K562 (cell line): ENCODE data around the gene PPM1N. TPM values are rescaled to one million over a fixed set of nuclear protein-coding genes. Genes with fewer than 3 reads are reported as not detected.
A peak's percentile ranks its signal among the peaks of the same experiment; 100 is the strongest.

Experiments
- ATAC-seq: fragments of 200-7000 bp; cut with Tn5 transposase; 3 replicates; pipeline ENCODE4 v1.9.1; 2020; ENCODE audit warnings: moderate library complexity
- BruUV-seq: library from RNA; stranded (reverse); fragments of 400-500 nt; replicated peaks from 2 replicates; lab custom pipeline; 2021; lab: Mats Ljungman, UMichigan
- CTCF ChIA-PET: fragments of 300-600 bp; formaldehyde crosslinking; extraction: SDS; loops from one replicate; lab custom pipeline; 2021; ENCODE audit warnings: low intra/inter-chr PET ratio; lab: Yijun Ruan, JAX
- POLR2A ChIA-PET: fragments of 300-600, 350-650 bp; sonication (Branson Sonifier 250); formaldehyde crosslinking; extraction: SDS; loops from one replicate; lab custom pipeline; 2021; ENCODE audit warnings: antibody characterized with exemption, inconsistent platforms; lab: Yijun Ruan, JAX
- DNase-seq, 4 experiments: peaks; one replicate each; pipeline versions ENCODE4 v3.0.0 to v3.0.0-alpha.2; 2011 to 2018; ENCODE audit warnings: low spot score in 3 of 4, mixed read lengths in 3 of 4; ENCODE audit errors: extremely low read depth in 1 of 4
- FAIRE-seq: peaks from 2 replicates; lab custom pipeline; 2011; peaks lifted over from hg19 to GRCh38; lab: Jason Lieb, UNC
- H2AFZ ChIP-seq: 2 replicates; pipeline ENCODE4 v1.6.0; 2011; ENCODE audit warnings: low read depth, low read length, control low read depth, inconsistent platforms
- H3K27ac ChIP-seq: fragments of 200-600 bp; 3 replicates; pipeline ENCODE4 v1.8.0; 2011; ENCODE audit warnings: low read depth, mild to moderate bottlenecking, control low read depth, inconsistent platforms, low read length, moderate library complexity, mixed read lengths; ENCODE audit errors: extremely low read depth
- H3K27me3 ChIP-seq, 2 experiments: fragments of 300-600 bp in 1 of 2; 2 replicates in 1 of 2; 3 replicates in 1 of 2; pipeline versions ENCODE4 v1.6.0 to v1.8.0; 2011; ENCODE audit warnings: inconsistent platforms in 2 of 2, low read length in 2 of 2, mild to moderate bottlenecking in 1 of 2, mixed read lengths in 1 of 2, moderate library complexity in 1 of 2; ENCODE audit not compliant: control insufficient read depth in 2 of 2, insufficient read depth in 2 of 2
- H3K36me3 ChIP-seq: fragments of 300-600 bp; 3 replicates; pipeline ENCODE4 v1.8.0; 2011; ENCODE audit warnings: mild to moderate bottlenecking, low read length, inconsistent platforms; ENCODE audit not compliant: control insufficient read depth, insufficient read depth
- H3K4me1 ChIP-seq, 2 experiments: fragments of 200-600 bp in 1 of 2; replicated peaks in 1 of 2; 2 replicates in 1 of 2; 3 replicates in 1 of 2; pipeline versions ENCODE4 v1.5.1 to v1.8.0; 2011; ENCODE audit warnings: inconsistent platforms in 2 of 2, low read length in 2 of 2, mild to moderate bottlenecking in 1 of 2, mixed read lengths in 1 of 2, moderate library complexity in 1 of 2; ENCODE audit not compliant: control insufficient read depth in 2 of 2, insufficient read depth in 2 of 2
- H3K4me2 ChIP-seq: 2 replicates; pipeline ENCODE4 v1.6.1; 2011; ENCODE audit warnings: low read length, control low read depth, inconsistent platforms, mixed read lengths; ENCODE audit not compliant: insufficient read depth
- H3K4me3 ChIP-seq: fragments of 200-600 bp; sonication (generic), shearing (Covaris generic); 2 replicates; pipeline ENCODE4 v1.5.1; 2016; ENCODE audit warnings: control low read depth, inconsistent platforms
- H3K79me2 ChIP-seq: fragments of 200-600 bp; 3 replicates; pipeline ENCODE4 v1.8.0; 2011; ENCODE audit warnings: low read length, inconsistent platforms; ENCODE audit not compliant: control insufficient read depth, insufficient read depth
- H3K9ac ChIP-seq, 2 experiments: 2 replicates each; pipeline versions ENCODE4 v1.6.0 to v1.6.1; 2011; ENCODE audit warnings: low read depth in 2 of 2, low read length in 2 of 2, control low read depth in 1 of 2, inconsistent platforms in 1 of 2, mild to moderate bottlenecking in 1 of 2, mixed read lengths in 1 of 2; ENCODE audit not compliant: insufficient read depth in 1 of 2
- H3K9me1 ChIP-seq: one replicate; pipeline ENCODE4 v1.6.0; 2011; ENCODE audit warnings: inconsistent platforms, mild to moderate bottlenecking, low read length, moderate library complexity; ENCODE audit not compliant: control insufficient read depth, insufficient read depth
- H3K9me3 ChIP-seq: replicated peaks from 2 replicates; pipeline ENCODE4 v1.5.1; 2011; ENCODE audit warnings: low read depth, low read length, inconsistent platforms; ENCODE audit not compliant: control insufficient read depth, insufficient read depth
- H4K20me1 ChIP-seq: replicated peaks from 2 replicates; pipeline ENCODE4 v1.6.1; 2011; ENCODE audit warnings: low read length, inconsistent platforms, mixed read lengths; ENCODE audit not compliant: control insufficient read depth, insufficient read depth
- BCL6 ChIP-seq: fragments of 250-450 bp; sonication (Bioruptor Pico); IDR thresholded peaks from 2 replicates; pipeline ENCODE4 v1.4.0; 2020
- BRD4 ChIP-seq: fragments of 200-600 bp; sonication (generic); IDR thresholded peaks from 2 replicates; pipeline ENCODE4 v1.6.1; 2017; ENCODE audit warnings: inconsistent platforms
- CEBPB ChIP-seq: fragments of 450-650 bp; IDR thresholded peaks from 2 replicates; pipeline ENCODE4 v1.6.1; 2016; ENCODE audit warnings: missing genetic modification characterization, missing compliant biosample characterization
- FOSL1 ChIP-seq: fragments of 200-800 bp; sonication (Bioruptor generic); conservative IDR thresholded peaks from 2 replicates; pipeline ENCODE4 v1.6.1; 2016; ENCODE audit warnings: missing genetic modification characterization, missing compliant biosample characterization
- NR4A1 ChIP-seq, 2 experiments: fragments of 250-450 bp in 1 of 2; fragments of 450-650 bp in 1 of 2; sonication (Bioruptor Pico) in 1 of 2; IDR thresholded peaks; 2 replicates each; pipeline versions ENCODE4 v1.4.0 to v1.6.1; 2016 to 2020; ENCODE audit warnings: mild to moderate bottlenecking in 2 of 2, missing compliant biosample characterization in 1 of 2, missing genetic modification characterization in 1 of 2, moderate library complexity in 1 of 2
- RAD21 ChIP-seq, 2 experiments: fragments of 250-450 bp in 1 of 2; fragments of 450-650 bp in 1 of 2; sonication (Bioruptor Pico) in 1 of 2; formaldehyde crosslinking in 1 of 2; IDR thresholded peaks in 1 of 2; conservative IDR thresholded peaks in 1 of 2; 2 replicates each; pipeline versions ENCODE4 v1.4.0 to v1.8.0; 2020 to 2022; ENCODE audit warnings: mild to moderate bottlenecking in 2 of 2, moderate library complexity in 1 of 2
- SMAD2 ChIP-seq: fragments of 150-350 bp; IDR thresholded peaks from 2 replicates; pipeline ENCODE4 v1.6.1; 2014; ENCODE audit warnings: low read depth, mild to moderate bottlenecking, low read length
- SREBF2 ChIP-seq: sonication (generic); formaldehyde crosslinking; IDR thresholded peaks from 2 replicates; pipeline ENCODE4 v1.4.0; 2020; ENCODE audit warnings: mild to moderate bottlenecking, missing genetic modification reagents
- ZFX ChIP-seq: sonication (generic); formaldehyde crosslinking; IDR thresholded peaks from 2 replicates; pipeline ENCODE4 v1.8.0; 2022; ENCODE audit warnings: mild to moderate bottlenecking, missing genetic modification reagents, moderate library complexity
- ZNF551 ChIP-seq: fragments of 250-450 bp; sonication (Bioruptor Pico); IDR thresholded peaks from 2 replicates; pipeline ENCODE4 v1.5.0; 2021; ENCODE audit warnings: mild to moderate bottlenecking, moderate library complexity
- WGBS: fragments of 100-300 bp; shearing (Covaris generic); methylation state at CpG from one replicate; pipeline ENCODE4 v1.1.6; 2016; ENCODE audit warnings: low coverage, mixed read lengths; ENCODE audit not compliant: insufficient coverage; ENCODE audit errors: missing lambda C conversion rate; 5-methylcytosine and 5-hydroxymethylcytosine counted together
- in situ Hi-C: fragments of 300-500 bp; cut with MboI; formaldehyde crosslinking; loops from 4 replicates; pipeline ENCODE4 v1.15.0; 2018; ENCODE audit warnings: inconsistent platforms, mixed read lengths
- intact Hi-C: fragments of 100-400 bp; cut with micrococcal nuclease; formaldehyde crosslinking; loops from 2 replicates; pipeline ENCODE4 v1.14.2; 2022
- polyA plus RNA-seq, 8 experiments: library from polyadenylated mRNA; depleted of rRNA in 4 of 8; stranded (reverse) in 5 of 8; unstranded in 3 of 8; fragments of >200 nt; fragmentation: Nextera tagmentation in 2 of 8; fragmentation: Illumina TruSeq in 1 of 8; extraction: Ambion mirVana in 2 of 8; extraction: Trizol in 1 of 8; gene quantifications; 2 replicates each; pipeline versions ENCODE4 v1.2.1 to v1.2.3, GENCODE V29; 2011 to 2014; ENCODE audit warnings: inconsistent platforms in 1 of 8, missing spikeins in 1 of 8
- total RNA-seq, 7 experiments: library from RNA; depleted of rRNA in 6 of 7; stranded (reverse); fragments of >200 nt in 6 of 7; fragmentation: Illumina TruSeq in 2 of 7; extraction: Trizol in 2 of 7; gene quantifications; 2 replicates each; pipeline versions ENCODE4 v1.2.1 to v1.2.3, GENCODE V29; 2011 to 2021; ENCODE audit warnings: low replicate concordance in 1 of 7
- TF ChIP-seq, protein P1 (sequence below), 2 experiments: IDR thresholded peaks; 2 replicates each; pipeline ENCODE4 v1.6.1; 2011; ENCODE audit warnings: borderline replicate concordance in 1 of 2, control low read depth in 1 of 2, low read depth in 1 of 2, low read length in 1 of 2, mild to moderate bottlenecking in 1 of 2, mixed read lengths in 1 of 2, moderate library complexity in 1 of 2; ENCODE audit not compliant: insufficient read depth in 1 of 2, insufficient read length in 1 of 2, poor library complexity in 1 of 2, severe bottlenecking in 1 of 2; ENCODE audit errors: extremely low read depth in 1 of 2
- TF ChIP-seq, protein P2 (sequence below): sonication (generic); IDR thresholded peaks from 2 replicates; pipeline ENCODE4 v1.6.1; 2016

Gene PPM1N
- total and polyA plus RNA-seq, 9 of the 15 experiments (the other 6 are each of a cell fraction or from before 2014, with no cell fraction given), result 4.5 to 15.6 (median 8.7) TPM

DNA sequence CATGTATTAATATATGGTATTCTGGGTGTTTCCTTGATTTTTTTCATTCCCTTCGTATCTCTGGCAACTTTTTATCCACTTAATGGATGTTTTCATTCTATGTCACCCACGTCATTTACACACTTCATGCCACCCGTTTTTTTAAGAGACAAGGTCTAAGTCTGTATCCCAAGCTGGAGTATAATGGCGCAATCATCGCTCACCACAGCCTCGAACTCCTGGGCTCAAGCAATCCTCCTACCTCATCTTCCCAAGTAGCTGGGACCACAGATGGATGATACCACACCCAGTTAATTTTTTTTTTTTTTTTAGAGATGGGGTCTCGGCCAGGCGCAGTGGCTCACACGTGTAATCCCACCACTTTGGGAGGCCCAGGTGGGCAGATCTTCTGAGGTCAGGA is 5.7 kb downstream of the PPM1N start:
- intact Hi-C loops, result no loop called here
- FAIRE-seq, result no peak

DNA sequence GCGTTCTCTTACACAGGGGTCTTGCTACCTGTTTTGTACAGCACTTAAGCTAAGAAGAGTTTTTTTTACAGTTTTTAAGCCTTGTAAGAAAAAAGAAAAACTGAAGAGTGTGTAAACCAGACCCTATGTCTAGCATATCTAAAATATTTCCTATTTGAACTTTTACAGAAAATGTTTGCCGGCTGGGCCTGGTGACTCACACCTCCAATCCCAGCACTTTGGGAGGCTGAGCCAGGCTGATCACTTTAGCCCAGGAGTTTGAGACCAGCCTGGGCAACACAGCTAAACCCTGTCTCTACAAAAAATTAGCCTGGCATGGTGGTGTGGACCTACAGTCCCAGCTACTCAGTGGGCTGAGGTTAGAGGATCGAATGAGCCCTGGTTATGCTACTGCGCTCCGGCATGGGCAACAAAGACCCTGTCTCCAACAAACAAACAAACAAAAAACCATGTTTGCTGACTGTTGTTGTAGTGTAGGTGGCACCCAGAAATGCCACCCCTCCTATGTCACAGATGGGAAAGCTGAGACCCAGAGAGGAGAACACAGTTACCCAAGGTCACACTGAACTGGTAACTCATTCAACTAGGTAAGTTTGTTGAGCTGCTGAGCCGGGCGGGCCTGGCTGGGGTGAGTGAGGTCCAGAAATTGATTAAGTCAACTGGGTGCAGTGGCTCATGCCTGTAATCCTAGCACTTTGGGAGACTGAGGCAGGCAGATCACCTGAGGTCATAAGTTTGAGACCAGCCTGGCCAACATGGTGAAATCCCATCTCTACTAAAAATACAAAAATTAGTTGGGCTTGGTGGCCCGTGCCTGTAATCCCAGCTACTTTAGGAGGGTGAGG is 7.1 kb downstream of the PPM1N start:
- ATAC-seq (no peak), DNase-seq (peak in 1 of 4 experiments; percentile 36), FAIRE-seq (peak; percentile 65)
- POLR2A ChIA-PET, result interaction anchor here (0.7 to 2.3 kb wide), 3 partner anchors 9 to 111 kb away, joined by 3 to 5 read pairs (median 4); no protein-coding TSS in a partner anchor
- Histone ChIP-seq H2AFZ (peak overlapping the region; percentile 88), H3K36me3 (peaks cover 12% of the 10 kb centered on the region; the same call in 1 of the 3 replicates), H3K79me2 (peaks cover 41% of the 10 kb centered on the region), H3K9me3 (no peaks in the 10 kb centered on the region), H3K4me1 (peaks cover 26 to 52% of the 10 kb centered on the region in 2 experiments), H3K4me2 (peak overlapping the region; percentile 96), H3K9me1 (no peaks in the 10 kb centered on the region), H3K27ac (peak overlapping the region; percentile 98), H3K4me3 (peak overlapping the region; percentile 99; the same call in 1 of the 2 replicates), H4K20me1 (no peaks in the 10 kb centered on the region), H3K9ac (peak overlapping the region; percentile 87 to 95), H3K27me3 (no peaks in the 10 kb centered on the region)
- intact Hi-C loops, result loop anchor here (5.0 kb wide), 1 partner anchor 137 kb away; no protein-coding TSS in a partner anchor
- in situ Hi-C loops, result no loop called here
- 57% methylated on average over 8 of the region's 8 CpGs for whole genome bisulfite sequencing
- BruUV-seq, result no TSS peak
- CTCF ChIA-PET, result no interaction called here
- TF ChIP-seq BCL6 (CRISPR knock-in tag) (no peak), FOSL1 (peak; percentile 37; the same call in 1 of the 2 replicates), NR4A1 (CRISPR knock-in tag; IDR thresholded peaks at IDR 0.05) (0 out of 2 replicates have a peak, but pooled peaks have one; percentile 20), NR4A1 (tag; IDR thresholded peaks at IDR 0.05) (no peak), SMAD2 (no peak), BRD4 (no peak), ZFX (CRISPR knock-in tag) (peak; percentile 6; the same call in 1 of the 2 replicates), ZNF551 (CRISPR knock-in tag) (no peak)
- TF ChIP-seq, protein P1, sequence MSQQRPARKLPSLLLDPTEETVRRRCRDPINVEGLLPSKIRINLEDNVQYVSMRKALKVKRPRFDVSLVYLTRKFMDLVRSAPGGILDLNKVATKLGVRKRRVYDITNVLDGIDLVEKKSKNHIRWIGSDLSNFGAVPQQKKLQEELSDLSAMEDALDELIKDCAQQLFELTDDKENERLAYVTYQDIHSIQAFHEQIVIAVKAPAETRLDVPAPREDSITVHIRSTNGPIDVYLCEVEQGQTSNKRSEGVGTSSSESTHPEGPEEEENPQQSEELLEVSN (IDR thresholded peaks at IDR 0.05; ENCODE audit: borderline replicate concordance in 1 of 2, extremely low read depth in 1 of 2, insufficient read depth in 1 of 2, insufficient read length in 1 of 2, low read depth in 1 of 2, low read length in 1 of 2, poor library complexity in 1 of 2, severe bottlenecking in 1 of 2), result no peak
- TF ChIP-seq, protein P2, sequence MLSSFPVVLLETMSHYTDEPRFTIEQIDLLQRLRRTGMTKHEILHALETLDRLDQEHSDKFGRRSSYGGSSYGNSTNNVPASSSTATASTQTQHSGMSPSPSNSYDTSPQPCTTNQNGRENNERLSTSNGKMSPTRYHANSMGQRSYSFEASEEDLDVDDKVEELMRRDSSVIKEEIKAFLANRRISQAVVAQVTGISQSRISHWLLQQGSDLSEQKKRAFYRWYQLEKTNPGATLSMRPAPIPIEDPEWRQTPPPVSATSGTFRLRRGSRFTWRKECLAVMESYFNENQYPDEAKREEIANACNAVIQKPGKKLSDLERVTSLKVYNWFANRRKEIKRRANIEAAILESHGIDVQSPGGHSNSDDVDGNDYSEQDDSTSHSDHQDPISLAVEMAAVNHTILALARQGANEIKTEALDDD, result peak; percentile 77

More for the DNA sequence above, 5.7 kb downstream of the PPM1N start:
- H3K4me2 ChIP-seq, result no peak overlapping the region
- ATAC-seq, result no peak
- TF ChIP-seq RAD21 (CRISPR knock-in tag; conservative IDR thresholded peaks at IDR 0.05 in 1 of 2, IDR thresholded peaks at IDR 0.05 in 1 of 2) (no peak), CEBPB (tag) (peak; percentile 59), SREBF2 (CRISPR knock-in tag) (no peak)
- TF ChIP-seq, all 486 proteins: peak for 1
- ChIA-PET POLR2A (interaction anchor here (1.2 kb wide), 1 partner anchor 24 kb away, joined by 3 read pairs; no protein-coding TSS in a partner anchor), CTCF (no interaction called here)
- Histone ChIP-seq H3K9ac (no peak overlapping the region), H3K27me3 (no peaks in the 10 kb centered on the region), H3K4me1 (peaks cover 24 to 55% of the 10 kb centered on the region in 2 experiments), H3K9me1 (no peaks in the 10 kb centered on the region), H3K79me2 (peaks cover 26% of the 10 kb centered on the region), H2AFZ (no peak overlapping the region), H4K20me1 (no peaks in the 10 kb centered on the region), H3K9me3 (no peaks in the 10 kb centered on the region), H3K36me3 (peaks cover 3% of the 10 kb centered on the region; the same call in 1 of the 3 replicates), H3K27ac (no peak overlapping the region), H3K4me3 (no peak overlapping the region)
- BruUV-seq, result no TSS peak
- DNase-seq, result no peak
- 72% methylated on average over 8 of the region's 9 CpGs for WGBS
- in situ Hi-C loops, result no loop called here
